Activated CD4-positive, alpha-beta memory T cell treated with anti-CD3 and anti-CD28 coated beads for 36 hours (primary cell): Measurements from ENCODE around the gene ZNF804B. TPM values are rescaled to one million over a fixed set of nuclear protein-coding genes. Genes with fewer than 3 reads are reported as not detected.

ENCODE experiments used
- CTCF ChIA-PET: fragments of 350-600 bp; sonication (Branson Sonifier 250); formaldehyde crosslinking; loops from one replicate; lab custom pipeline; 2021; ENCODE audit warnings: antibody characterized with exemption, inconsistent platforms; lab: Charles Lee
- POLR2A ChIA-PET: fragments of 350-600 bp; sonication (Branson Sonifier 250); formaldehyde crosslinking; loops from one replicate; lab custom pipeline; 2021; ENCODE audit warnings: antibody characterized with exemption; lab: Charles Lee
- DNase-seq: peaks from one replicate; pipeline ENCODE4 v3.0.0-alpha.2; 2020
- H3K27ac Mint-ChIP-seq: one replicate; pipeline ENCODE4 v1.8.0; 2021; ENCODE audit warnings: mixed read lengths
- H3K27me3 Mint-ChIP-seq: one replicate; pipeline ENCODE4 v1.8.0; 2021; ENCODE audit warnings: mixed read lengths
- H3K36me3 Mint-ChIP-seq: one replicate; pipeline ENCODE4 v1.8.0; 2021; ENCODE audit warnings: mixed read lengths
- H3K4me1 Mint-ChIP-seq: one replicate; pipeline ENCODE4 v1.8.0; 2021; ENCODE audit warnings: low read depth, mixed read lengths
- H3K4me3 Mint-ChIP-seq: one replicate; pipeline ENCODE4 v1.8.0; 2021; ENCODE audit warnings: mild to moderate bottlenecking, mixed read lengths
- H3K9me3 Mint-ChIP-seq: one replicate; pipeline ENCODE4 v1.8.0; 2021; ENCODE audit warnings: mixed read lengths
- intact Hi-C: fragments of 100-400 bp; cut with micrococcal nuclease; formaldehyde crosslinking; loops from one replicate; pipeline ENCODE4 v1.15.1; 2023
- total RNA-seq, 2 experiments: library from RNA; stranded (reverse); gene quantifications; one replicate each; pipeline ENCODE4 v1.2.3, GENCODE V29; 2021

ZNF804B gene
- total RNA-seq, 2 experiments from 2014 or later: not detected

GRCh38 chr7:89336121-89336520 is 576.6 kb downstream of the ZNF804B start:
- H3K27me3 Mint-ChIP-seq: no peaks in the 10 kb centered on the region
- H3K4me3 Mint-ChIP-seq: no peak overlapping the region
- peaks cover 4% of the 10 kb centered on the region for H3K4me1 Mint-ChIP-seq
- no peak for DNase-seq
- POLR2A ChIA-PET: no interaction called here
- intact Hi-C loops: no loop called here
- no peaks in the 10 kb centered on the region for H3K36me3 Mint-ChIP-seq
- no peak overlapping the region for H3K27ac Mint-ChIP-seq
- H3K9me3 Mint-ChIP-seq: no peaks in the 10 kb centered on the region
- CTCF ChIA-PET: no interaction called here

GRCh38 chr7:89339748-89340147 is 580.2 kb downstream of the ZNF804B start:
- no peaks in the 10 kb centered on the region for H3K9me3 Mint-ChIP-seq
- no peaks in the 10 kb centered on the region for H3K27me3 Mint-ChIP-seq
- peaks cover 3% of the 10 kb centered on the region for H3K4me1 Mint-ChIP-seq
- no peak for DNase-seq
- CTCF ChIA-PET: no interaction called here
- intact Hi-C loops: no loop called here
- no peaks in the 10 kb centered on the region for H3K36me3 Mint-ChIP-seq
- no peak overlapping the region for H3K4me3 Mint-ChIP-seq
- POLR2A ChIA-PET: no interaction called here
- no peak overlapping the region for H3K27ac Mint-ChIP-seq

GRCh38 chr7:89357121-89357520 is 597.6 kb downstream of the ZNF804B start:
- ChIA-PET CTCF (no interaction called here), POLR2A (no interaction called here)
- Mint-ChIP-seq H3K4me1 (peaks cover 6% of the 10 kb centered on the region), H3K9me3 (peaks cover 13% of the 10 kb centered on the region), H3K4me3 (no peak overlapping the region), H3K27me3 (no peaks in the 10 kb centered on the region), H3K27ac (no peak overlapping the region), H3K36me3 (no peaks in the 10 kb centered on the region)
- intact Hi-C loops: no loop called here
- DNase-seq: no peak

GRCh38 chr7:89377219-89377618 is 617.7 kb downstream of the ZNF804B start:
- peaks cover 10% of the 10 kb centered on the region for H3K9me3 Mint-ChIP-seq
- no peak overlapping the region for H3K27ac Mint-ChIP-seq
- H3K36me3 Mint-ChIP-seq: no peaks in the 10 kb centered on the region
- ChIA-PET CTCF (no interaction called here), POLR2A (no interaction called here)
- no peak for DNase-seq
- H3K27me3 Mint-ChIP-seq: no peaks in the 10 kb centered on the region
- intact Hi-C loops: no loop called here
- no peaks in the 10 kb centered on the region for H3K4me1 Mint-ChIP-seq
- H3K4me3 Mint-ChIP-seq: no peak overlapping the region

GRCh38 chr7:89385411-89385810 is 625.9 kb downstream of the ZNF804B start:
- intact Hi-C loops: no loop called here
- Mint-ChIP-seq H3K4me1 (no peaks in the 10 kb centered on the region), H3K4me3 (no peak overlapping the region), H3K27ac (no peak overlapping the region), H3K27me3 (no peaks in the 10 kb centered on the region), H3K36me3 (no peaks in the 10 kb centered on the region), H3K9me3 (peaks cover 12% of the 10 kb centered on the region)
- ChIA-PET CTCF (no interaction called here), POLR2A (no interaction called here)
- no peak for DNase-seq

Other genes starting within 250 kb of the ZNF804B start
- not detected for gene TEX47, start 36.0 kb downstream of the ZNF804B start, total RNA-seq